HepG2 (cell line): ENCODE data around the gene C1QTNF5. TPM values are rescaled to one million over a fixed set of nuclear protein-coding genes. Genes with fewer than 3 reads are reported as not detected.

Source experiments
- ARNTL ChIP-seq: sonication (generic); formaldehyde crosslinking; IDR thresholded peaks from 2 replicates; pipeline ENCODE4 v1.4.0; 2020; ENCODE audit warnings: mild to moderate bottlenecking, missing genetic modification reagents
- ATF1 ChIP-seq: IDR thresholded peaks from 2 replicates; pipeline ENCODE4 v1.6.1; 2016; ENCODE audit warnings: mild to moderate bottlenecking, control low read depth
- BRF2 ChIP-seq: sonication (generic); formaldehyde crosslinking; IDR thresholded peaks from 2 replicates; pipeline ENCODE4 v1.8.1; 2022; ENCODE audit warnings: mild to moderate bottlenecking, missing genetic modification reagents
- KAT7 ChIP-seq: IDR thresholded peaks from 2 replicates; pipeline ENCODE4 v1.6.1; 2018; ENCODE audit warnings: borderline replicate concordance, missing compliant biosample characterization
- MXI1 ChIP-seq: IDR thresholded peaks from 3 replicates; pipeline ENCODE4 v1.6.1; 2012; ENCODE audit warnings: low read depth, low read length, inconsistent platforms, borderline replicate concordance
- MZF1 ChIP-seq: sonication (generic); formaldehyde crosslinking; IDR thresholded peaks from 2 replicates; pipeline ENCODE4 v1.8.1; 2023; ENCODE audit warnings: mild to moderate bottlenecking, missing genetic modification reagents, borderline replicate concordance
- SIN3B ChIP-seq: fragments of 150-350 bp; IDR thresholded peaks from 2 replicates; pipeline ENCODE4 v1.6.1; 2014; ENCODE audit warnings: low read length
- SMC3 ChIP-seq: IDR thresholded peaks from 2 replicates; pipeline ENCODE4 v1.6.1; 2011; ENCODE audit warnings: low read length, improper control_type of control experiment
- TBX3 ChIP-seq: fragments of 450-650 bp; IDR thresholded peaks from 2 replicates; pipeline ENCODE4 v1.6.1; 2017; ENCODE audit warnings: antibody characterized with exemption, mild to moderate bottlenecking, inconsistent platforms, borderline replicate concordance
- ZFP37 ChIP-seq: sonication (generic); formaldehyde crosslinking; IDR thresholded peaks from 2 replicates; pipeline ENCODE4 v1.4.0; 2020; ENCODE audit warnings: missing genetic modification reagents, borderline replicate concordance
- ZFP41 ChIP-seq: sonication (generic); formaldehyde crosslinking; IDR thresholded peaks from 2 replicates; pipeline ENCODE4 v1.4.0; 2020; ENCODE audit warnings: mild to moderate bottlenecking, missing genetic modification reagents, borderline replicate concordance
- ZNF143 ChIP-seq: sonication (generic); formaldehyde crosslinking; IDR thresholded peaks from 2 replicates; pipeline ENCODE4 v1.4.0; 2020; ENCODE audit warnings: missing genetic modification reagents
- ZNF337 ChIP-seq: sonication (generic); formaldehyde crosslinking; IDR thresholded peaks from 2 replicates; pipeline ENCODE4 v1.5.1; 2020; ENCODE audit warnings: missing genetic modification reagents, low read depth, mild to moderate bottlenecking, borderline replicate concordance
- ZNF564 ChIP-seq: sonication (generic); formaldehyde crosslinking; IDR thresholded peaks from 2 replicates; pipeline ENCODE4 v1.8.1; 2023; ENCODE audit warnings: mild to moderate bottlenecking, missing genetic modification reagents
- ZSCAN21 ChIP-seq: sonication (generic); formaldehyde crosslinking; IDR thresholded peaks from 2 replicates; pipeline ENCODE4 v1.8.0; 2022; ENCODE audit warnings: mild to moderate bottlenecking, missing genetic modification reagents, moderate library complexity, borderline replicate concordance
- polyA plus RNA-seq, 8 experiments: library from polyadenylated mRNA; depleted of rRNA in 3 of 8; stranded (reverse) in 7 of 8; unstranded in 1 of 8; fragments of >200 nt; fragmentation: Illumina TruSeq in 4 of 8; extraction: Trizol in 4 of 8; gene quantifications; 2 replicates each; pipeline versions ENCODE4 v1.2.1 to v1.2.3, GENCODE V29; 2011 to 2016; ENCODE audit warnings: low read depth in 4 of 8, missing spikeins in 1 of 8, mixed read lengths in 1 of 8; ENCODE audit not compliant: insufficient read depth in 1 of 8
- total RNA-seq, 5 experiments: library from RNA; depleted of rRNA; stranded (reverse); fragments of >200 nt; fragmentation: Illumina TruSeq; extraction: Trizol; gene quantifications; 2 replicates each; pipeline ENCODE4 v1.2.3, GENCODE V29; 2016; ENCODE audit warnings: low read depth in 1 of 5
- TF ChIP-seq, protein P1 (sequence below): sonication (generic); formaldehyde crosslinking; IDR thresholded peaks from 2 replicates; pipeline ENCODE4 v1.5.0; 2020; ENCODE audit warnings: mild to moderate bottlenecking, missing genetic modification reagents
- TF ChIP-seq, protein P2 (sequence below), 2 experiments: IDR thresholded peaks; 2 replicates each; pipeline ENCODE4 v1.6.1; 2011 to 2012; ENCODE audit warnings: low read length in 2 of 2, borderline replicate concordance in 1 of 2, low read depth in 1 of 2, mild to moderate bottlenecking in 1 of 2, moderate library complexity in 1 of 2

Gene C1QTNF5
- total and polyA plus RNA-seq, 2 of the 13 experiments (the other 11 are each of a cell fraction or from before 2014, with no cell fraction given): 0.86 to 1.2 TPM

- 0 out of 2 replicates have a peak, but pooled peaks have one; percentile 3 for TF ChIP-seq ZSCAN21 (CRISPR knock-in tag)
- TF ChIP-seq, protein P1, sequence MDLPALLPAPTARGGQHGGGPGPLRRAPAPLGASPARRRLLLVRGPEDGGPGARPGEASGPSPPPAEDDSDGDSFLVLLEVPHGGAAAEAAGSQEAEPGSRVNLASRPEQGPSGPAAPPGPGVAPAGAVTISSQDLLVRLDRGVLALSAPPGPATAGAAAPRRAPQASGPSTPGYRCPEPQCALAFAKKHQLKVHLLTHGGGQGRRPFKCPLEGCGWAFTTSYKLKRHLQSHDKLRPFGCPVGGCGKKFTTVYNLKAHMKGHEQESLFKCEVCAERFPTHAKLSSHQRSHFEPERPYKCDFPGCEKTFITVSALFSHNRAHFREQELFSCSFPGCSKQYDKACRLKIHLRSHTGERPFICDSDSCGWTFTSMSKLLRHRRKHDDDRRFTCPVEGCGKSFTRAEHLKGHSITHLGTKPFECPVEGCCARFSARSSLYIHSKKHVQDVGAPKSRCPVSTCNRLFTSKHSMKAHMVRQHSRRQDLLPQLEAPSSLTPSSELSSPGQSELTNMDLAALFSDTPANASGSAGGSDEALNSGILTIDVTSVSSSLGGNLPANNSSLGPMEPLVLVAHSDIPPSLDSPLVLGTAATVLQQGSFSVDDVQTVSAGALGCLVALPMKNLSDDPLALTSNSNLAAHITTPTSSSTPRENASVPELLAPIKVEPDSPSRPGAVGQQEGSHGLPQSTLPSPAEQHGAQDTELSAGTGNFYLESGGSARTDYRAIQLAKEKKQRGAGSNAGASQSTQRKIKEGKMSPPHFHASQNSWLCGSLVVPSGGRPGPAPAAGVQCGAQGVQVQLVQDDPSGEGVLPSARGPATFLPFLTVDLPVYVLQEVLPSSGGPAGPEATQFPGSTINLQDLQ (CRISPR knock-in tag): peak; percentile 19; the same call in 1 of the 2 replicates
- no peak for TF ChIP-seq SMC3
- TF ChIP-seq MXI1: no peak
- TF ChIP-seq ZNF143: no peak
- TF ChIP-seq, protein P2, sequence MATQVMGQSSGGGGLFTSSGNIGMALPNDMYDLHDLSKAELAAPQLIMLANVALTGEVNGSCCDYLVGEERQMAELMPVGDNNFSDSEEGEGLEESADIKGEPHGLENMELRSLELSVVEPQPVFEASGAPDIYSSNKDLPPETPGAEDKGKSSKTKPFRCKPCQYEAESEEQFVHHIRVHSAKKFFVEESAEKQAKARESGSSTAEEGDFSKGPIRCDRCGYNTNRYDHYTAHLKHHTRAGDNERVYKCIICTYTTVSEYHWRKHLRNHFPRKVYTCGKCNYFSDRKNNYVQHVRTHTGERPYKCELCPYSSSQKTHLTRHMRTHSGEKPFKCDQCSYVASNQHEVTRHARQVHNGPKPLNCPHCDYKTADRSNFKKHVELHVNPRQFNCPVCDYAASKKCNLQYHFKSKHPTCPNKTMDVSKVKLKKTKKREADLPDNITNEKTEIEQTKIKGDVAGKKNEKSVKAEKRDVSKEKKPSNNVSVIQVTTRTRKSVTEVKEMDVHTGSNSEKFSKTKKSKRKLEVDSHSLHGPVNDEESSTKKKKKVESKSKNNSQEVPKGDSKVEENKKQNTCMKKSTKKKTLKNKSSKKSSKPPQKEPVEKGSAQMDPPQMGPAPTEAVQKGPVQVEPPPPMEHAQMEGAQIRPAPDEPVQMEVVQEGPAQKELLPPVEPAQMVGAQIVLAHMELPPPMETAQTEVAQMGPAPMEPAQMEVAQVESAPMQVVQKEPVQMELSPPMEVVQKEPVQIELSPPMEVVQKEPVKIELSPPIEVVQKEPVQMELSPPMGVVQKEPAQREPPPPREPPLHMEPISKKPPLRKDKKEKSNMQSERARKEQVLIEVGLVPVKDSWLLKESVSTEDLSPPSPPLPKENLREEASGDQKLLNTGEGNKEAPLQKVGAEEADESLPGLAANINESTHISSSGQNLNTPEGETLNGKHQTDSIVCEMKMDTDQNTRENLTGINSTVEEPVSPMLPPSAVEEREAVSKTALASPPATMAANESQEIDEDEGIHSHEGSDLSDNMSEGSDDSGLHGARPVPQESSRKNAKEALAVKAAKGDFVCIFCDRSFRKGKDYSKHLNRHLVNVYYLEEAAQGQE (IDR thresholded peaks at IDR 0.05; ENCODE audit: borderline replicate concordance in 1 of 2, low read depth in 1 of 2, low read length in 2 of 2): no peak
- TF ChIP-seq ARNTL (CRISPR knock-in tag): peak; percentile 9; the same call in 1 of the 2 replicates
- no peak for TF ChIP-seq TBX3
- no peak for TF ChIP-seq SIN3B
- no peak for TF ChIP-seq ZNF564 (CRISPR knock-in tag)
- TF ChIP-seq ZFP41 (CRISPR knock-in tag): no peak
- TF ChIP-seq ZNF337: no peak
- no peak for TF ChIP-seq MZF1 (CRISPR knock-in tag)
- no peak for TF ChIP-seq ZFP37 (CRISPR knock-in tag)
- TF ChIP-seq KAT7 (CRISPR knock-in tag): no peak
- no peak for TF ChIP-seq ATF1 (CRISPR knock-in tag)
- no peak for TF ChIP-seq BRF2 (CRISPR knock-in tag)
Measured at GRCh38 chr11:119317592-119318239, 23.0 kb downstream of the C1QTNF5 start (continued).
